Thymus (tissue), 14 donors: ENCODE data around the gene CNOT4. TPM values are rescaled to one million over a fixed set of nuclear protein-coding genes. Genes with fewer than 3 reads are reported as not detected.

Source experiments
- DNase-seq, 9 donors: peaks; one replicate each; pipeline ENCODE4 v3.0.0-alpha.2; 2013; ENCODE audit warnings: low spot score in 9 of 9, low read depth in 6 of 9, missing footprints in 1 of 9
- H3K27ac ChIP-seq, 2 donors: one replicate each; pipeline ENCODE4 v1.5.1; 2013; ENCODE audit warnings: control low read depth in 1 of 2, low read depth in 1 of 2, low read length in 1 of 2, mild to moderate bottlenecking in 1 of 2, moderate library complexity in 1 of 2
- H3K27me3 ChIP-seq, 2 donors: one replicate each; pipeline ENCODE4 v1.5.1; 2013; ENCODE audit warnings: low read length in 1 of 2; ENCODE audit not compliant: control insufficient read depth in 2 of 2, insufficient read depth in 1 of 2
- H3K36me3 ChIP-seq, 2 donors: one replicate each; pipeline ENCODE4 v1.5.1; 2013; ENCODE audit warnings: low read length in 1 of 2, mild to moderate bottlenecking in 1 of 2, moderate library complexity in 1 of 2; ENCODE audit not compliant: control insufficient read depth in 2 of 2, insufficient read depth in 2 of 2
- H3K4me1 ChIP-seq, 2 donors: one replicate each; pipeline ENCODE4 v1.5.1; 2013; ENCODE audit warnings: low read length in 2 of 2; ENCODE audit not compliant: control insufficient read depth in 2 of 2, insufficient read depth in 2 of 2
- H3K4me3 ChIP-seq, 2 donors: one replicate each; pipeline ENCODE4 v1.5.1; 2013; ENCODE audit warnings: low read length in 2 of 2, control low read depth in 1 of 2, mild to moderate bottlenecking in 1 of 2
- H3K9me3 ChIP-seq, 2 donors: one replicate each; pipeline ENCODE4 v1.5.1; 2013; ENCODE audit warnings: low read length in 1 of 2, mild to moderate bottlenecking in 1 of 2; ENCODE audit not compliant: control insufficient read depth in 2 of 2, insufficient read depth in 1 of 2
- WGBS: extraction: QIAGEN DNeasy Blood & Tissue Kit; methylation state at CpG from one replicate; pipeline ENCODE4 v1.1.7; 2013; 5-methylcytosine and 5-hydroxymethylcytosine counted together
- long read RNA-seq, 10 donors: transcript quantifications; one replicate each; lab custom pipeline, GENCODE V29; 2026
- polyA plus RNA-seq: library from polyadenylated mRNA; stranded (reverse); fragments of 200-250 nt; gene quantifications from one replicate; pipeline ENCODE4 v1.2.3, GENCODE V29; 2013
- total RNA-seq: library from RNA; stranded (reverse); fragments of 120-200 nt; gene quantifications from one replicate; pipeline ENCODE4 v1.2.4, GENCODE V29; 2013
- donor health status: healthy.

Gene CNOT4, protein sequence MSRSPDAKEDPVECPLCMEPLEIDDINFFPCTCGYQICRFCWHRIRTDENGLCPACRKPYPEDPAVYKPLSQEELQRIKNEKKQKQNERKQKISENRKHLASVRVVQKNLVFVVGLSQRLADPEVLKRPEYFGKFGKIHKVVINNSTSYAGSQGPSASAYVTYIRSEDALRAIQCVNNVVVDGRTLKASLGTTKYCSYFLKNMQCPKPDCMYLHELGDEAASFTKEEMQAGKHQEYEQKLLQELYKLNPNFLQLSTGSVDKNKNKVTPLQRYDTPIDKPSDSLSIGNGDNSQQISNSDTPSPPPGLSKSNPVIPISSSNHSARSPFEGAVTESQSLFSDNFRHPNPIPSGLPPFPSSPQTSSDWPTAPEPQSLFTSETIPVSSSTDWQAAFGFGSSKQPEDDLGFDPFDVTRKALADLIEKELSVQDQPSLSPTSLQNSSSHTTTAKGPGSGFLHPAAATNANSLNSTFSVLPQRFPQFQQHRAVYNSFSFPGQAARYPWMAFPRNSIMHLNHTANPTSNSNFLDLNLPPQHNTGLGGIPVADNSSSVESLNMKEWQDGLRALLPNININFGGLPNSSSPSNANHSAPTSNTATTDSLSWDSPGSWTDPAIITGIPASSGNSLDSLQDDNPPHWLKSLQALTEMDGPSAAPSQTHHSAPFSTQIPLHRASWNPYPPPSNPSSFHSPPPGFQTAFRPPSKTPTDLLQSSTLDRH
- total RNA-seq (6.3 TPM), polyA plus RNA-seq (12.8 TPM)
- long read RNA-seq, donor 1 = 0 reads
- long read RNA-seq, donor 2 = 0 reads
- long read RNA-seq, donor 3, full-length matches to known transcripts = 1 of 1 reads
- long read RNA-seq, donor 3, partial matches to known transcripts = 0 of 1 reads
- long read RNA-seq, donor 3, other reads (novel, unspliced or antisense) = 0 of 1 reads
- long read RNA-seq, donor 4 = 0 reads
- long read RNA-seq, donor 5, partial matches to known transcripts = 107 of 109 reads
- long read RNA-seq, donor 5, other reads (novel, unspliced or antisense) = 0 of 109 reads
- long read RNA-seq, donor 6, full-length matches to known transcripts = 6 of 6 reads
- long read RNA-seq, donor 6, partial matches to known transcripts = 0 of 6 reads
- long read RNA-seq, donor 6, other reads (novel, unspliced or antisense) = 0 of 6 reads
- long read RNA-seq, donor 7, full-length matches to known transcripts = 2 of 10 reads
- long read RNA-seq, donor 7, partial matches to known transcripts = 8 of 10 reads
- long read RNA-seq, donor 7, other reads (novel, unspliced or antisense) = 0 of 10 reads
- long read RNA-seq, donor 8, partial matches to known transcripts = 0 of 1 reads
- long read RNA-seq, donor 8, other reads (novel, unspliced or antisense) = 0 of 1 reads
- long read RNA-seq, donor 9, partial matches to known transcripts = 7 of 9 reads
- long read RNA-seq, donor 9, other reads (novel, unspliced or antisense) = 0 of 9 reads
- long read RNA-seq, donor 10 = 0 reads

DNA sequence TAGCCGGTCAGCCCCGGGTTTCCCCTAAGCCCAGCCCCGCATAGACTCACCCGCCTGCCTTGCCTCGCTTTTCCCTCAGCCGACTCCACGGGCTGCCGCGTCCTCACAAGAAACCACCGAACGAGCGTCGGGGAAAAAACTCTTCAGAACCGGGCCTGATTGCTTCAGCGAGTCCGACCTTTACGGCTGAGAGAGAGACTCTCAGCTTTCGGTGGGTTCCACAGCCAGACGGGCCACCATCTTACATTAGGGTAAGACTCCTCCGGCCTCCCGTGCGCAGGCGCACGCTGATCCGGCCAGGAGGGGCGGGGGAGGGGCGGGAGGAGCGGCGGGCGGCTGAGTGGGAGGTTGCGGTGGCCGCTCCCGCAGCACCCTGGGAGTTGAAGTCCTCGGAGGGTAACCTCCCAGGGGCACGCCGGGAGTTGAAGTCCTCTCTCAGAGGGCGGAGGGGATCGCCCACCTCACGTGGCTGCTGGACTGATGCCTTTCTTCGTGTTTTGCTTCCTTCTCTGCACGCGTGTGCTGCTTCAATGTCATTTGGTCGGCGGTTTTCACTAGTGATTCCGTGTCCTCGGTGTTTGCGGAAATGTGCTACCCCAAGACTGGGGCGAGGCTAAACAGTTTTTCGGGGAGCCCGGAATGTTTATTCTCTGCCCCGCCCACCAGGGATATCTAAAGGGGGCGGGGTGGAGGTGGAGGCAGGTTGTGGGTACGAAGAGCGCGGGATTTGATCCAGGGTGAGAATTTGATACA lies at the start of gene CNOT4:
TSS of gene CNOT4 (minus strand) at position 264 of the 753 bp plus-strand sequence. CDS start 71,771 bp downstream, outside the sequence.
- peak; percentile 87 to 97 (median 94) for DNase-seq
- H3K4me1 ChIP-seq = peaks cover 6 to 13% of the 10 kb centered on the region in 2 donors
- no peaks in the 10 kb centered on the region for H3K27me3 ChIP-seq
- H3K27ac ChIP-seq = peak within 1 kb of the TSS; percentile 98 to 99
- peak within 1 kb of the TSS; percentile 97 for H3K4me3 ChIP-seq
- WGBS = under 1% methylated on average over 55 of the region's 55 CpGs
- H3K36me3 ChIP-seq = no peaks in the 10 kb centered on the region
- H3K9me3 ChIP-seq = no peaks in the 10 kb centered on the region

DNA sequence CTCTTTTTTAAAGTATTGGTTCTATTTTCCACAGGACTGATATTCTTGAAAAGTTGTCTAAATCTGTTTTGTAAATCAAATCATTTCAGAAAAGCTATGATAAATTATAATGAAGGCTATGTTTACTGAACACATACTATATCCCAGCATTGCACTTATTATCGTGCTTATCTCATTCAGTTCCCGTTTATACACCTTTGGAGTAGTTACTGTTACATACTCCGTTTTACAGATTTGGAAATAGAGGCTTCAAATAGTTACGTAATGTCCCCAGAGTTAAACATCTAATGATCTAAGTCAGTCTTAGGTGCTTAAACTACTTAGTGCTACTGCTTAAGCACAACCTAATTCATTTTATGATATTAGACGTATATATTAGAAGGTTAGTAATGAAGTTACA lies 49.0 kb upstream of the CNOT4 start:
- H3K4me1 ChIP-seq = peaks cover 2 to 3% of the 10 kb centered on the region in 2 donors
- peak overlapping the region; percentile 72 to 87 for H3K4me3 ChIP-seq
- H3K36me3 ChIP-seq = no peaks in the 10 kb centered on the region
- no peaks in the 10 kb centered on the region for H3K27me3 ChIP-seq
- peak overlapping the region in 1 of 2 donors; percentile 94 for H3K27ac ChIP-seq
- H3K9me3 ChIP-seq = no peaks in the 10 kb centered on the region
- DNase-seq = no peak
- WGBS = 76% methylated on average over 5 of the region's 5 CpGs

DNA sequence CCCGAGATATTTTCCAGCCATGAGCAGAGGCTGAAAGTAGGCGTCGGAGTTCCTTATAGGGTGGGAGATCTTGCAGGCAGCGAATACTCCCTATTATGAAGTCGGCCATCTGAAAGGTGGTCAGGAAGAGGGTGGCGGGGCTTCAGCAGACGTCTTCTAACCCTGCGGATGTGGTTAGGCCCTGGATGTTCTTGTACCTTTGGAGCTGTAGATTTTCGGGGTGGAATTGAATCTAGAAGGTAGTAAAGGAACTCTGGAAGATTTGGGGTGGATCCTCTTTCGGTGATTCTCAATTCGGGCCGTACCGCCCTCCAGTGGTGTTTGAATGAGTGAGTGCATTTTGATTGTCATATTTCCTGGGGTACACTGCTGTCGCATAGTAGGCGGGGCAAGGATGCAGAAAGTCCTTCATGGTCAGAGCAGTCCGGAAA lies 48.5 kb upstream of the CNOT4 start:
- no peaks in the 10 kb centered on the region for H3K27me3 ChIP-seq
- no peaks in the 10 kb centered on the region for H3K9me3 ChIP-seq
- H3K36me3 ChIP-seq = no peaks in the 10 kb centered on the region
- H3K4me1 ChIP-seq = peaks cover 2 to 3% of the 10 kb centered on the region in 2 donors
- 0% methylated on average over 16 of the region's 16 CpGs for WGBS
- H3K4me3 ChIP-seq = peak overlapping the region; percentile 72 to 87
- peak overlapping the region; percentile 94 to 96 for H3K27ac ChIP-seq
- peak; percentile 23 to 85 (median 54) for DNase-seq

DNA sequence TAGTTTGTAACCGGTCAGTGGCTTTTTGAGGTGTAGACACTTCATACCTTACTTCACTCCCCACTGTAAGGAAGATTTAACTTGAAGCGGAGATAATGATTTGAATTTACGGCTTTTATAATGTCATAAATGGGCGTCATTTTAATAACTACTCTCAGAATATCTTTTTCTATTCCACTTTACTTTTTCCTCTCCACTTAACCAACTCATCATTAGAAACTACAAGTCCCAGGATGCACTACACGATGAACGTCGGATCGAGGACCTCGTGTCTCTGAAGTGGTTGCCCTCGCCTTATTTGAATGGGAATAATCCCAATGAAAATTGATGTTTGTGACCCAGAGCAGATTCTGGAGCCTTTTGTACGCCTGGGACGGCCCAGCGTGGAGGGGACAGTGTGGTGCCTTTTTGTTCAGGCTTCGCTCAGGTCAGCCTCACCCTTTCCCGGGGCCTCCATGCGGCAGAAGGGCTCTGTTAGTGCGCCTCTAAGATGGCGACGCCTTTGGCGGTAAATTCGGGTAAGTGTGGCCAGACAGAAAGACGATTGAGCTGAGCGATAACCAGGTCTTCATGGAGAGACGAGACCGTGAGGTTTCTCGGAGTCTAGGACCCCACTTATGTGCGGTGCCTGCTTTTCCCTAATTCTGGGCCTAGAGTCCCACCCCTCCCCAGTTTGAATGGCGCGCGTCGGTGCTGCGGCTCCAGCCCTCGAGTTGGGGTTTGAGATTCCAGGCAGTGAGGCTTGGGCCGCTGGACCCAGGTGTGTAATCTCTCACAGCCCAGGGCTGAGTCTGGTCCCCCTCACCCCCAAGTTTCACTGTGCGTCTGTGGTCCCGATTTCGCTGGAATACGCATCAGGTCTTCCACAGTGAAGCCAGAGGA lies 47.8 kb upstream of the CNOT4 start, which contains the start of gene NUP205:
TSS of gene NUP205 (plus strand) at position 463 of the 882 bp plus-strand sequence. CDS start at position 491, 28 bp downstream.
- no peaks in the 10 kb centered on the region for H3K9me3 ChIP-seq
- peaks cover 2 to 3% of the 10 kb centered on the region in 2 donors for H3K4me1 ChIP-seq
- DNase-seq = peak; percentile 76 to 95 (median 85)
- H3K36me3 ChIP-seq = no peaks in the 10 kb centered on the region
- WGBS = 3% methylated on average over 38 of the region's 38 CpGs
- peak within 1 kb of the TSS; percentile 72 to 87 for H3K4me3 ChIP-seq
- peak within 1 kb of the TSS; percentile 94 to 96 for H3K27ac ChIP-seq
- H3K27me3 ChIP-seq = no peaks in the 10 kb centered on the region

DNA sequence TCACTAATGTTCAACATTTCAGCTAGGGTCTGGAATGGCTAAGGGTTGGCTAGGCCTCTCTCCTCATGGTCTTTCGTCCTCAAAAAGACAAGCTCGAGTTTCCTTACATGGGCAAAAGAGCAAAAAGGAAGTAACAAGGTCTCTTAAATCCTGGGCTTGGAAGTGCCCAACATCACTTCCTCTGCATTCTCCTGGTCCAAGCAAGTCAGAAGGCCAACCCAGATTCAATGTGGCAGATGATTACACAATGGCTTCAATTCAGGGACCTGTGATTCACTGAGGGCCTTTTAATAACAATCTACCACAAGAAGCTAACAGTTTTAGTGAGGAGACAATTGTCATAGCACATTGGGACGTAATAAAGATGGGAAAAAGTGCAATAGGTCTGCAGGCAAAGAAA lies 43.4 kb upstream of the CNOT4 start:
- no peak for DNase-seq
- Histone ChIP-seq H3K4me3 (no peak overlapping the region), H3K9me3 (no peaks in the 10 kb centered on the region), H3K36me3 (no peaks in the 10 kb centered on the region), H3K27me3 (no peaks in the 10 kb centered on the region), H3K4me1 (no peaks in the 10 kb centered on the region), H3K27ac (no peak overlapping the region)
- 94% methylated on average over 3 of the region's 3 CpGs for WGBS

DNA sequence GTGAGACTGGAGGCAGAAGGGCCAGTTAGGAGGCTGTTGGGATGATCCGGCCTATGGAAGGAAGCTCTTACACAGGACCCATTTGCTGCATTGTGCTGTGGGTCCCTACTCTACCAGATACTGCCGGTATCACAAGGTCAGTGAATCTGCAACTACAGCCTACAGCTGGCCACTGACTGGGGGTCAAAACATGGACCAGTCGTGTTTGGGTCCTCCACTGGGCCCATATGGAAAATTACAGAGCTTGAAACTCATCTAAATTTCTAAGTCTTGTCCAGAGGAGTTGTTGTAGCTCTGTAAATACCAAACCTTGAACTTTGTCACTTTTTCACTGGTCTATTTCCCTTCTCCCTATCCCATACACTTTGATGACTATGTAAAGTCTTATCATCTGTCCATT lies 42.2 kb upstream of the CNOT4 start:
- Histone ChIP-seq H3K9me3 (no peaks in the 10 kb centered on the region), H3K4me1 (no peaks in the 10 kb centered on the region), H3K27ac (no peak overlapping the region), H3K36me3 (no peaks in the 10 kb centered on the region), H3K4me3 (no peak overlapping the region), H3K27me3 (no peaks in the 10 kb centered on the region)
- no peak for DNase-seq
- 67% methylated on average over 3 of the region's 3 CpGs for WGBS

DNA sequence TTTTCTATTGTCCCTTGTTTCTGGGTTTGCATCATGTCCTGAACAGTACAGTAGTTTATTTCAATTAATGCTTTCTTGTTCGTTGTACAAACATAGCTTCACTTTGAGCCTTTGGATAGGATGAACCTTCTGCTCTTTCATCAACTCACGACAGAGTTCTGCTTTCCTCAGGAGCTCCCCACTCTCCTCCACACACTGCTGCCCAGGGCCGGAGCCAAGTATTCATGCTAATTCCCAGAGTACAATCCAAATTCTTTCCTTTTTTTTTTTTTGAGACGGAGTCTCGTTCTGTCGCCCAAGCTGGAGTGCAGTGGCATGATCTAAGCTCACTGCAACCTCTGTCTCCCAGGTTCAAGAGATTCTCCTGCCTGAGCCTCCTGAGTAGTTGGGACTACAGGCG lies 40.3 kb upstream of the CNOT4 start:
- 95% methylated on average over 7 of the region's 7 CpGs for WGBS
- Histone ChIP-seq H3K27me3 (no peaks in the 10 kb centered on the region), H3K27ac (no peak overlapping the region), H3K4me1 (no peaks in the 10 kb centered on the region), H3K4me3 (no peak overlapping the region), H3K36me3 (no peaks in the 10 kb centered on the region), H3K9me3 (no peaks in the 10 kb centered on the region)
- DNase-seq = no peak
